ENCODE data around the gene KLHL41. TPM values are rescaled to one million over a fixed set of nuclear protein-coding genes. Genes with fewer than 3 reads are reported as not detected.
A peak's percentile ranks its signal among the peaks of the same experiment; 100 is the strongest.

Gene KLHL41
- total and polyA plus RNA-seq, 4 donors, result 0.30 to 1.6 (median 1.1) TPM

- WGBS, 2 donors, result 97 to 98% methylated on average over 5 of the region's 5 CpGs
- H3K9me3 ChIP-seq (ENCODE audit: control insufficient read depth in 4 of 4, insufficient read depth in 3 of 4, low read length in 3 of 4), result no peaks in the 10 kb centered on the region
- no peak overlapping the region for H3K9ac ChIP-seq (ENCODE audit: insufficient read depth in 1 of 2, low read length in 2 of 2)
- H3K4me1 ChIP-seq (ENCODE audit: control insufficient read depth in 5 of 5, insufficient read depth in 5 of 5, low read length in 5 of 5), result no peaks in the 10 kb centered on the region
- H3K27ac ChIP-seq (ENCODE audit: low read depth in 1 of 2, low read length in 1 of 2), result no peak overlapping the region
- ATAC-seq (ENCODE audit: insufficient read depth, low FRiP score), result no peak
- no peaks in the 10 kb centered on the region for H3K27me3 ChIP-seq (ENCODE audit: control insufficient read depth in 3 of 3, insufficient read depth in 3 of 3, low read length in 2 of 3)
- peaks cover 2 to 20% (median 7%) of the 10 kb centered on the region in 4 donors for H3K36me3 ChIP-seq (ENCODE audit: control insufficient read depth in 4 of 4, insufficient read depth in 4 of 4, low read length in 4 of 4)
- no peak overlapping the region for H3K4me3 ChIP-seq
- DNase-seq, result no peak
- TF ChIP-seq, protein P1, sequence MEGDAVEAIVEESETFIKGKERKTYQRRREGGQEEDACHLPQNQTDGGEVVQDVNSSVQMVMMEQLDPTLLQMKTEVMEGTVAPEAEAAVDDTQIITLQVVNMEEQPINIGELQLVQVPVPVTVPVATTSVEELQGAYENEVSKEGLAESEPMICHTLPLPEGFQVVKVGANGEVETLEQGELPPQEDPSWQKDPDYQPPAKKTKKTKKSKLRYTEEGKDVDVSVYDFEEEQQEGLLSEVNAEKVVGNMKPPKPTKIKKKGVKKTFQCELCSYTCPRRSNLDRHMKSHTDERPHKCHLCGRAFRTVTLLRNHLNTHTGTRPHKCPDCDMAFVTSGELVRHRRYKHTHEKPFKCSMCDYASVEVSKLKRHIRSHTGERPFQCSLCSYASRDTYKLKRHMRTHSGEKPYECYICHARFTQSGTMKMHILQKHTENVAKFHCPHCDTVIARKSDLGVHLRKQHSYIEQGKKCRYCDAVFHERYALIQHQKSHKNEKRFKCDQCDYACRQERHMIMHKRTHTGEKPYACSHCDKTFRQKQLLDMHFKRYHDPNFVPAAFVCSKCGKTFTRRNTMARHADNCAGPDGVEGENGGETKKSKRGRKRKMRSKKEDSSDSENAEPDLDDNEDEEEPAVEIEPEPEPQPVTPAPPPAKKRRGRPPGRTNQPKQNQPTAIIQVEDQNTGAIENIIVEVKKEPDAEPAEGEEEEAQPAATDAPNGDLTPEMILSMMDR (IDR thresholded peaks at IDR 0.05; ENCODE audit: control extremely low read depth, extremely low read depth), result no peak
These were observed 14.1 kb upstream of the KLHL41 start for GRCh38 chr2:169495310-169495928.

DNA sequence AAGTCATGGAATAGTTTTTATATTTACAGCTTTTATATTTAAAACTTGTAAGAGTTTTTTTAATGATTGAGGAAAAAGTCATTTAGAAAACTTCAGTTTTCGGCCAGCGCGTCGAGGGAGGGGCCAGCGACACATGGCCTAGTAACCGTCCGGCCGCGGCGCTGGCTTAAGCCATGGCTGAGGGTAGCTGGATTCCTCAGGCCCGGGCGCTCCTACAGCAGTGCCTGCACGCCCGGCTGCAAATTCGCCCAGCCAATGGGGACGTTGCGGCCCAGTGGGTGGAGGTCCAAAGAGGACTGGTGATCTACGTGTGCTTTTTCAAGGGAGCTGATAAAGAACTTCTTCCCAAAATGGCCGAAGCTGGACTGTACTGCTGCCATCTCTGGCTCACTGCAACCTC lies 4.9 kb upstream of the KLHL41 start:
- DNase-seq (no peak), ATAC-seq (ENCODE audit: insufficient read depth, low FRiP score) (no peak)
- no peak overlapping the region for H3K9ac ChIP-seq (ENCODE audit: insufficient read depth in 1 of 2, low read length in 2 of 2)
- H3K27ac ChIP-seq (ENCODE audit: low read depth in 1 of 2, low read length in 1 of 2), result no peak overlapping the region
- TF ChIP-seq, protein P1 (IDR thresholded peaks at IDR 0.05; ENCODE audit: control extremely low read depth, extremely low read depth), result no peak
- H3K27me3 ChIP-seq (ENCODE audit: control insufficient read depth in 3 of 3, insufficient read depth in 3 of 3, low read length in 2 of 3), result no peaks in the 10 kb centered on the region
- WGBS, 2 donors, result 97 to 99% methylated on average over 19 of the region's 19 CpGs
- H3K4me3 ChIP-seq, result no peak overlapping the region
- H3K36me3 ChIP-seq (ENCODE audit: control insufficient read depth in 4 of 4, insufficient read depth in 4 of 4, low read length in 4 of 4), result peaks cover 5 to 9% (median 8%) of the 10 kb centered on the region in 4 donors
- H3K4me1 ChIP-seq (ENCODE audit: control insufficient read depth in 5 of 5, insufficient read depth in 5 of 5, low read length in 5 of 5), result peaks cover 0 to 1% (median 0%) of the 10 kb centered on the region in 5 donors
- no peaks in the 10 kb centered on the region for H3K9me3 ChIP-seq (ENCODE audit: control insufficient read depth in 4 of 4, insufficient read depth in 3 of 4, low read length in 3 of 4)

DNA sequence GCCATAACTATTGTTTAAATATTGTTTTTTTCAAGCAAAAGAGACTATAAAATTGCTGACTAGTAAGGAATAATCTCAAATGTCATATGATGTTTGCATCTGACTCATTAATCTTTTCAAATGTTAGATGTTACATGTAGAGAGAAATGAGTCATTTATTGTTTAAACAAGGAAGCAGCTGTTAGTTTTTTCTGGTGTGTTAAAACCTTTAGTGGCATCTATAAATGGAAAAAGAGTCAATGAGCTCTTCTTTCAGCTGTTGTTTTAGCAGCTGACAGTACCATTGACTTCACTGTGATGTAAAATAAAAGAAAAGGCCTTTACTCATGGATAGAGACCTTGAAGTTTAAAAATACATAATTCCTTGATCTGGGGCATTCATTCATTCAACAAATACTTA lies 1.8 kb upstream of the KLHL41 start:
- TF ChIP-seq, protein P1 (IDR thresholded peaks at IDR 0.05; ENCODE audit: control extremely low read depth, extremely low read depth), result no peak
- DNase-seq (no peak), ATAC-seq (ENCODE audit: insufficient read depth, low FRiP score) (peak; percentile 42)
- no peak overlapping the region for H3K4me3 ChIP-seq
- H3K9ac ChIP-seq (ENCODE audit: insufficient read depth in 1 of 2, low read length in 2 of 2), result no peak overlapping the region
- no peak overlapping the region for H3K27ac ChIP-seq (ENCODE audit: low read depth in 1 of 2, low read length in 1 of 2)
- peaks cover 0 to 2% (median 0%) of the 10 kb centered on the region in 5 donors for H3K4me1 ChIP-seq (ENCODE audit: control insufficient read depth in 5 of 5, insufficient read depth in 5 of 5, low read length in 5 of 5)
- no peaks in the 10 kb centered on the region for H3K9me3 ChIP-seq (ENCODE audit: control insufficient read depth in 4 of 4, insufficient read depth in 3 of 4, low read length in 3 of 4)
- H3K27me3 ChIP-seq (ENCODE audit: control insufficient read depth in 3 of 3, insufficient read depth in 3 of 3, low read length in 2 of 3), result no peaks in the 10 kb centered on the region
- H3K36me3 ChIP-seq (ENCODE audit: control insufficient read depth in 4 of 4, insufficient read depth in 4 of 4, low read length in 4 of 4), result peaks cover 0 to 5% (median 3%) of the 10 kb centered on the region in 4 donors

DNA sequence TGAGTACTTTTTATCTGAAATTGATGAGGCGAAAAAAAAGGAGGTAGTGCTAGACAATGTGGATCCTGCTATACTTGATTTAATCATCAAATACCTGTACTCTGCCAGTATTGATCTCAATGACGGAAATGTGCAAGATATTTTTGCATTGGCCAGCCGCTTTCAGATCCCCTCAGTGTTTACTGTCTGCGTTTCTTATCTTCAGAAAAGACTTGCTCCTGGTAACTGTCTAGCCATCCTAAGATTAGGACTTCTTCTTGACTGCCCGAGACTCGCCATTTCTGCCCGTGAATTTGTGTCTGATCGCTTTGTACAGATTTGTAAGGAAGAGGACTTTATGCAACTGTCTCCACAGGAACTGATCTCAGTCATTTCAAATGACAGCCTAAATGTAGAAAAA lies 453 bp downstream of the KLHL41 start:
- no peaks in the 10 kb centered on the region for H3K36me3 ChIP-seq (ENCODE audit: control insufficient read depth in 4 of 4, insufficient read depth in 4 of 4, low read length in 4 of 4)
- no peak overlapping the region for H3K4me3 ChIP-seq
- H3K27ac ChIP-seq (ENCODE audit: low read depth in 1 of 2, low read length in 1 of 2), result peak overlapping the region in 1 of 2 donors; percentile 86
- no peaks in the 10 kb centered on the region for H3K27me3 ChIP-seq (ENCODE audit: control insufficient read depth in 3 of 3, insufficient read depth in 3 of 3, low read length in 2 of 3)
- peaks cover 0 to 9% (median 2%) of the 10 kb centered on the region in 5 donors for H3K4me1 ChIP-seq (ENCODE audit: control insufficient read depth in 5 of 5, insufficient read depth in 5 of 5, low read length in 5 of 5)
- DNase-seq (no peak), ATAC-seq (ENCODE audit: insufficient read depth, low FRiP score) (no peak)
- WGBS, 2 donors, result 89 to 95% methylated on average over 8 of the region's 8 CpGs
- TF ChIP-seq, protein P1 (IDR thresholded peaks at IDR 0.05; ENCODE audit: control extremely low read depth, extremely low read depth), result no peak
- H3K9me3 ChIP-seq (ENCODE audit: control insufficient read depth in 4 of 4, insufficient read depth in 3 of 4, low read length in 3 of 4), result no peaks in the 10 kb centered on the region
- H3K9ac ChIP-seq (ENCODE audit: insufficient read depth in 1 of 2, low read length in 2 of 2), result no peak overlapping the region

Measured in lung (tissue), 12 donors.